GM23338 (cell line): ENCODE measurements around the gene FEV. TPM values are rescaled to one million over a fixed set of nuclear protein-coding genes. Genes with fewer than 3 reads are reported as not detected.

Source experiments
- ATAC-seq: fragments of 200-7000 bp; cut with Tn5 transposase; 3 replicates; pipeline ENCODE4 v1.9.1; 2020
- DNase-seq: peaks from one replicate; pipeline ENCODE4 v3.0.0-alpha.2; 2015; ENCODE audit warnings: low spot score
- H2AFZ ChIP-seq: fragments of 200-600 bp; sonication (generic); 2 replicates; pipeline ENCODE4 v1.8.0; 2016; ENCODE audit warnings: antibody characterized with exemption, mild to moderate bottlenecking, moderate library complexity
- H3F3A ChIP-seq: fragments of 200-600 bp; sonication (generic); replicated peaks from 2 replicates; pipeline ENCODE4 v1.8.0; 2017; ENCODE audit warnings: antibody characterized with exemption, mixed run types, low read depth
- H3K27ac ChIP-seq: fragments of 200-600 bp; sonication (generic); 2 replicates; pipeline ENCODE4 v1.6.1; 2016; ENCODE audit warnings: low read depth
- H3K27me3 ChIP-seq: fragments of 200-600 bp; sonication (generic); 2 replicates; pipeline ENCODE4 v1.8.0; 2016; ENCODE audit warnings: mild to moderate bottlenecking, mixed run types, moderate library complexity; ENCODE audit not compliant: insufficient read depth
- H3K36me3 ChIP-seq: fragments of 200-600 bp; sonication (generic); 2 replicates; pipeline ENCODE4 v1.8.0; 2016; ENCODE audit warnings: mild to moderate bottlenecking; ENCODE audit not compliant: insufficient read depth
- H3K4me1 ChIP-seq: fragments of 200-600 bp; sonication (generic); 2 replicates; pipeline ENCODE4 v1.8.0; 2016; ENCODE audit warnings: mild to moderate bottlenecking, moderate library complexity; ENCODE audit not compliant: insufficient read depth
- H3K4me2 ChIP-seq: fragments of 200-600 bp; sonication (generic); 2 replicates; pipeline ENCODE4 v1.7.1; 2017; ENCODE audit warnings: mixed run types
- H3K4me3 ChIP-seq: fragments of 200-600 bp; sonication (generic); 2 replicates; pipeline ENCODE4 v1.6.1; 2016; ENCODE audit warnings: mixed run types
- H3K79me2 ChIP-seq: fragments of 200-600 bp; sonication (generic); replicated peaks from 2 replicates; pipeline ENCODE4 v1.8.0; 2017; ENCODE audit warnings: mild to moderate bottlenecking; ENCODE audit not compliant: insufficient read depth
- H3K9me2 ChIP-seq: fragments of 200-600 bp; sonication (generic); 2 replicates; pipeline ENCODE4 v1.8.0; 2017; ENCODE audit not compliant: insufficient read depth
- H4K20me1 ChIP-seq: fragments of 200-600 bp; sonication (generic); replicated peaks from 2 replicates; pipeline ENCODE4 v1.8.0; 2017; ENCODE audit warnings: mild to moderate bottlenecking; ENCODE audit not compliant: insufficient read depth
- H3K27ac Mint-ChIP-seq: 2 replicates; pipeline ENCODE4 v1.8.0; 2020; ENCODE audit warnings: inconsistent platforms, mild to moderate bottlenecking, moderate library complexity, mixed read lengths
- H3K27me3 Mint-ChIP-seq: 3 replicates; pipeline ENCODE4 v1.8.0; 2022; ENCODE audit warnings: low read depth, mild to moderate bottlenecking, moderate library complexity, mixed read lengths, inconsistent platforms; ENCODE audit not compliant: insufficient read depth, poor library complexity
- H3K36me3 Mint-ChIP-seq: 3 replicates; pipeline ENCODE4 v1.8.0; 2021; ENCODE audit warnings: low read depth, mild to moderate bottlenecking, inconsistent platforms, moderate library complexity, mixed read lengths
- H3K4me1 Mint-ChIP-seq: 3 replicates; pipeline ENCODE4 v1.8.0; 2020; ENCODE audit warnings: mild to moderate bottlenecking, inconsistent platforms, mixed read lengths
- H3K4me3 Mint-ChIP-seq: 3 replicates; pipeline ENCODE4 v1.8.0; 2021; ENCODE audit warnings: moderate library complexity, mild to moderate bottlenecking, inconsistent platforms, mixed read lengths
- H3K9me3 Mint-ChIP-seq: 3 replicates; pipeline ENCODE4 v1.8.0; 2020; ENCODE audit warnings: moderate library complexity, mild to moderate bottlenecking, inconsistent platforms, mixed read lengths
- CREB1 ChIP-seq: fragments of 250-450 bp; sonication (Bioruptor Pico); IDR thresholded peaks from 2 replicates; pipeline ENCODE4 v1.5.0; 2020; ENCODE audit warnings: low read depth, mild to moderate bottlenecking, moderate library complexity
- CTCF ChIP-seq, 2 experiments: fragments of 200-600 bp in 1 of 2; sonication (generic) in 1 of 2; conservative IDR thresholded peaks; 2 replicates each; pipeline versions ENCODE4 v1.5.1 to v1.6.1; 2016 to 2017; ENCODE audit warnings: antibody characterized with exemption in 2 of 2, low read depth in 2 of 2, mild to moderate bottlenecking in 2 of 2, moderate library complexity in 1 of 2
- ETS1 ChIP-seq: IDR thresholded peaks from 2 replicates; pipeline ENCODE4 v1.6.1; 2016; ENCODE audit warnings: antibody characterized with exemption
- EZH2 ChIP-seq: fragments of 200-600 bp; sonication (generic); IDR thresholded peaks from one replicate; pipeline ENCODE4 v1.8.0; 2017; ENCODE audit warnings: antibody characterized with exemption, mild to moderate bottlenecking, low read depth; ENCODE audit not compliant: unreplicated experiment
- EZH2phosphoT487 ChIP-seq: fragments of 200-600 bp; sonication (generic); IDR thresholded peaks from one replicate; pipeline ENCODE4 v1.8.1; 2018; ENCODE audit warnings: antibody characterized with exemption; ENCODE audit not compliant: unreplicated experiment
- JUNB ChIP-seq: IDR thresholded peaks from one replicate; pipeline ENCODE4 v1.6.1; 2016; ENCODE audit warnings: antibody characterized with exemption; ENCODE audit not compliant: unreplicated experiment
- NANOG ChIP-seq: IDR thresholded peaks from 2 replicates; pipeline ENCODE4 v1.6.1; 2016; ENCODE audit warnings: antibody characterized with exemption, borderline replicate concordance
- POLR2AphosphoS5 ChIP-seq: IDR thresholded peaks from 2 replicates; pipeline ENCODE4 v1.6.1; 2016; ENCODE audit warnings: antibody characterized with exemption, low read depth
- REST ChIP-seq: IDR thresholded peaks from one replicate; pipeline ENCODE4 v1.6.1; 2018; ENCODE audit warnings: antibody characterized with exemption; ENCODE audit not compliant: unreplicated experiment
- STAT1 ChIP-seq: IDR thresholded peaks from one replicate; pipeline ENCODE4 v1.6.1; 2016; ENCODE audit warnings: antibody characterized with exemption; ENCODE audit not compliant: unreplicated experiment
- ZNF114 ChIP-seq: fragments of 250-450 bp; sonication (Bioruptor Pico); IDR thresholded peaks from 2 replicates; pipeline ENCODE4 v1.5.0; 2020; ENCODE audit warnings: mild to moderate bottlenecking, moderate library complexity
- ZNF331 ChIP-seq: fragments of 250-450 bp; sonication (Bioruptor Pico); IDR thresholded peaks from 2 replicates; pipeline ENCODE4 v1.5.0; 2020; ENCODE audit warnings: low read depth, mild to moderate bottlenecking, moderate library complexity
- ZNF462 ChIP-seq: fragments of 250-450 bp; sonication (Bioruptor Pico); IDR thresholded peaks from 2 replicates; pipeline ENCODE4 v1.5.0; 2020; ENCODE audit warnings: mild to moderate bottlenecking, moderate library complexity
- polyA plus RNA-seq: library from polyadenylated mRNA; unstranded; fragments of >200 nt; fragmentation: Nextera tagmentation; extraction: Ambion mirVana; gene quantifications from 2 replicates; pipeline ENCODE4 v1.2.1, GENCODE V29; 2016
- total RNA-seq: library from RNA; depleted of rRNA; stranded (reverse); fragments of >200 nt; shearing (Covaris generic); gene quantifications from 2 replicates; pipeline ENCODE4 v1.2.3, GENCODE V29; 2014

The FEV gene
- total and polyA plus RNA-seq, 2 experiments from 2014 or later: not detected

- no peak for ATAC-seq
- H3K27ac ChIP-seq: no peak overlapping the region
- H3K4me2 ChIP-seq: no peak overlapping the region
- H3K9me3 Mint-ChIP-seq: no peaks in the 10 kb centered on the region
- no peaks in the 10 kb centered on the region for H3K9me2 ChIP-seq
- no peaks in the 10 kb centered on the region; the same call in 2 of the 3 replicates for H3K36me3 Mint-ChIP-seq
- H3F3A ChIP-seq: peaks cover under 1% of the 10 kb centered on the region; the same call in 1 of the 2 replicates
- peaks cover 64% of the 10 kb centered on the region for H3K27me3 ChIP-seq
- no peak overlapping the region for H3K27ac Mint-ChIP-seq
- no peaks in the 10 kb centered on the region for H3K79me2 ChIP-seq
- no peaks in the 10 kb centered on the region; the same call in 1 of the 2 replicates for H4K20me1 ChIP-seq
- no peak overlapping the region for H3K4me3 Mint-ChIP-seq
- H3K4me3 ChIP-seq: no peak overlapping the region
- H3K4me1 Mint-ChIP-seq: peaks cover 7% of the 10 kb centered on the region
- TF ChIP-seq CTCF (conservative IDR thresholded peaks at IDR 0.05; ENCODE audit: low read depth in 2 of 2) (no peak), JUNB (no peak), ZNF462 (no peak), EZH2 (no peak), EZH2phosphoT487 (no peak), ZNF114 (CRISPR knock-in tag) (no peak), STAT1 (no peak), REST (no peak), CREB1 (CRISPR knock-in tag) (no peak), ETS1 (no peak), ZNF331 (CRISPR knock-in tag) (no peak), POLR2AphosphoS5 (no peak), NANOG (no peak)
- no peak overlapping the region for H2AFZ ChIP-seq
- H3K36me3 ChIP-seq: no peaks in the 10 kb centered on the region
- DNase-seq: no peak
- peaks cover 8% of the 10 kb centered on the region; the same call in 1 of the 2 replicates for H3K4me1 ChIP-seq
- peaks cover 51% of the 10 kb centered on the region for H3K27me3 Mint-ChIP-seq
These were observed 28.9 kb downstream of the FEV start for GRCh38 chr2:218956039-218956438.
